GM12878 (cell line): ENCODE measurements around the gene PES1. TPM values are rescaled to one million over a fixed set of nuclear protein-coding genes. Genes with fewer than 3 reads are reported as not detected.
A peak's percentile ranks its signal among the peaks of the same experiment; 100 is the strongest.

Experiments
- ATF2 ChIP-seq: IDR thresholded peaks from 2 replicates; pipeline ENCODE4 v1.6.1; 2012; ENCODE audit warnings: low read length, inconsistent platforms
- GATAD2B ChIP-seq: fragments of 450-650 bp; conservative IDR thresholded peaks from 2 replicates; pipeline ENCODE4 v1.6.1; 2017; ENCODE audit warnings: low read depth, mild to moderate bottlenecking, moderate library complexity
- LARP7 ChIP-seq: fragments of 450-650 bp; IDR thresholded peaks from 2 replicates; pipeline ENCODE4 v1.6.1; 2017; ENCODE audit warnings: mild to moderate bottlenecking
- SIN3A ChIP-seq: IDR thresholded peaks from 2 replicates; pipeline ENCODE4 v1.6.1; 2012; ENCODE audit warnings: low read depth, low read length, improper control_type of control experiment
- TARDBP ChIP-seq: IDR thresholded peaks from 2 replicates; pipeline ENCODE4 v1.6.1; 2016; ENCODE audit warnings: borderline replicate concordance
- ZNF687 ChIP-seq: fragments of 450-650 bp; IDR thresholded peaks from 2 replicates; pipeline ENCODE4 v1.6.1; 2017; ENCODE audit warnings: mild to moderate bottlenecking, moderate library complexity
- polyA plus RNA-seq, 11 experiments: library from polyadenylated mRNA; depleted of rRNA in 4 of 11; unstranded in 6 of 11; stranded (reverse) in 5 of 11; fragments of >200 nt; fragmentation: Nextera tagmentation in 4 of 11; fragmentation: Illumina TruSeq in 1 of 11; extraction: Ambion mirVana in 4 of 11; extraction: Trizol in 1 of 11; gene quantifications; 1 replicate in 1 of 11; 2 replicates in 10 of 11; pipeline versions ENCODE4 v1.2.1 to v1.2.3, GENCODE V29; 2011 to 2016; ENCODE audit warnings: inconsistent platforms in 2 of 11, missing spikeins in 2 of 11, low read depth in 1 of 11
- total RNA-seq, 4 experiments: library from RNA; depleted of rRNA in 3 of 4; stranded (reverse); fragments of >200 nt in 3 of 4; fragmentation: Illumina TruSeq in 1 of 4; extraction: Trizol in 1 of 4; gene quantifications; 2 replicates each; pipeline versions ENCODE4 v1.2.1 to v1.2.3, GENCODE V29; 2013 to 2021

The PES1 gene
- total and polyA plus RNA-seq, 10 of the 15 experiments (the other 5 are each of a cell fraction or from before 2014, with no cell fraction given), result 6.9 to 139 (median 106) TPM

- TF ChIP-seq ATF2 (no peak), ZNF687 (0 out of 2 replicates have a peak, but pooled peaks have one; percentile 41), GATAD2B (peak; percentile 62; the same call in 1 of the 2 replicates), TARDBP (no peak), LARP7 (peak; percentile 46; the same call in 1 of the 2 replicates), SIN3A (no peak)
- TF ChIP-seq, all 136 proteins: peak for 7
Measured at GRCh38 chr22:30636226-30637077, 44.7 kb upstream of the PES1 start (continued).
